ENCODE results near the gene CNRIP1.
A peak's percentile ranks its signal among the peaks of the same experiment; 100 is the strongest.

Gene CNRIP1

DNA sequence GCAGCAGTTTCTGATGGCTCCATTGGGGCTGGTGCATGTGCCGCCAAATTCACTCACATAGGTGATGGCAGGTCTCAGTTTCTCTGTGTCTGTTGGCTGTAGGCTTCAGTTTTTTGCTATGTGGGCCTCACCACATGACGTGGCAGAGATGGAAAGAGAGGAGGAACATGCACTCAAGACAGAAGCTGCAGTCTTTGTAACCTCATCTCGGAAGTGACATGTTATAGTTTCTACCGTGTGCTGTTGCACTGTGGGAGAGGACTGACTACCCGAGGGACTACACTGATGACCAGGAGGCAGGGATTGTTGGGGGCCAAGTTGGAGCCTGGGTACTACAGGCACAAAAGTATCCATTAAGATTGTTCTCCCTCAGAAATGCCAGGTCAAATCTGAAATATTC lies 9.2 kb upstream of the CNRIP1 start:
- Histone ChIP-seq H3K36me3 (no peaks in the 10 kb centered on the region), H3K27me3 (no peaks in the 10 kb centered on the region), H3K27ac (no peak overlapping the region), H3K4me3 (ENCODE audit: low read depth in 1 of 2, low read length in 1 of 2) (no peak overlapping the region), H3K9me3 (no peaks in the 10 kb centered on the region), H3K4me1 (ENCODE audit: control insufficient read depth in 1 of 2, insufficient read depth in 1 of 2, low read depth in 1 of 2, low read length in 1 of 2) (no peaks in the 10 kb centered on the region)
- TF ChIP-seq, protein P1, sequence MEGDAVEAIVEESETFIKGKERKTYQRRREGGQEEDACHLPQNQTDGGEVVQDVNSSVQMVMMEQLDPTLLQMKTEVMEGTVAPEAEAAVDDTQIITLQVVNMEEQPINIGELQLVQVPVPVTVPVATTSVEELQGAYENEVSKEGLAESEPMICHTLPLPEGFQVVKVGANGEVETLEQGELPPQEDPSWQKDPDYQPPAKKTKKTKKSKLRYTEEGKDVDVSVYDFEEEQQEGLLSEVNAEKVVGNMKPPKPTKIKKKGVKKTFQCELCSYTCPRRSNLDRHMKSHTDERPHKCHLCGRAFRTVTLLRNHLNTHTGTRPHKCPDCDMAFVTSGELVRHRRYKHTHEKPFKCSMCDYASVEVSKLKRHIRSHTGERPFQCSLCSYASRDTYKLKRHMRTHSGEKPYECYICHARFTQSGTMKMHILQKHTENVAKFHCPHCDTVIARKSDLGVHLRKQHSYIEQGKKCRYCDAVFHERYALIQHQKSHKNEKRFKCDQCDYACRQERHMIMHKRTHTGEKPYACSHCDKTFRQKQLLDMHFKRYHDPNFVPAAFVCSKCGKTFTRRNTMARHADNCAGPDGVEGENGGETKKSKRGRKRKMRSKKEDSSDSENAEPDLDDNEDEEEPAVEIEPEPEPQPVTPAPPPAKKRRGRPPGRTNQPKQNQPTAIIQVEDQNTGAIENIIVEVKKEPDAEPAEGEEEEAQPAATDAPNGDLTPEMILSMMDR (IDR thresholded peaks at IDR 0.05) = no peak

DNA sequence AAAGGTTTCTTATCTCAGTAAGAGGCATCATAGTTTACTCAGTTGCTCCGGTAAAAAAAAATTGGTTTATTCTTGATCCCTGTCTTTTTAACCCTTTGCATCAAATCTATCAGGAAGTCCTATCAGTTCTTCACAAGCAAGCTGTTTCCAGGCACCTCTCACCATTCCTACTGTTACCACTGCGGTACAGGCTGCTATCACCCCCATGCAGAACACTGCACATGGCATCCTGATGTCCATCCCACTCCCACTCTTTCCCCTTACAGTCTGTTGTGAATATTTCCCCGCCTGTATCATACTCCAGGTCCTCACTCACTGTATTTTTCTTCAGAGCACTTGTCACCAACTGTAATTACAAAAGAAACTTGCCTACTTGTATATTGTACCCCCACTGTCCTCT lies 5.3 kb upstream of the CNRIP1 start:
- Histone ChIP-seq H3K4me1 (ENCODE audit: control insufficient read depth in 1 of 2, insufficient read depth in 1 of 2, low read depth in 1 of 2, low read length in 1 of 2) (peaks cover 3 to 4% of the 10 kb centered on the region in 2 experiments), H3K36me3 (no peaks in the 10 kb centered on the region), H3K27me3 (peaks cover 24% of the 10 kb centered on the region), H3K9me3 (no peaks in the 10 kb centered on the region), H3K4me3 (ENCODE audit: low read depth in 1 of 2, low read length in 1 of 2) (no peak overlapping the region), H3K27ac (no peak overlapping the region)
- TF ChIP-seq, protein P1 (IDR thresholded peaks at IDR 0.05) = no peak

DNA sequence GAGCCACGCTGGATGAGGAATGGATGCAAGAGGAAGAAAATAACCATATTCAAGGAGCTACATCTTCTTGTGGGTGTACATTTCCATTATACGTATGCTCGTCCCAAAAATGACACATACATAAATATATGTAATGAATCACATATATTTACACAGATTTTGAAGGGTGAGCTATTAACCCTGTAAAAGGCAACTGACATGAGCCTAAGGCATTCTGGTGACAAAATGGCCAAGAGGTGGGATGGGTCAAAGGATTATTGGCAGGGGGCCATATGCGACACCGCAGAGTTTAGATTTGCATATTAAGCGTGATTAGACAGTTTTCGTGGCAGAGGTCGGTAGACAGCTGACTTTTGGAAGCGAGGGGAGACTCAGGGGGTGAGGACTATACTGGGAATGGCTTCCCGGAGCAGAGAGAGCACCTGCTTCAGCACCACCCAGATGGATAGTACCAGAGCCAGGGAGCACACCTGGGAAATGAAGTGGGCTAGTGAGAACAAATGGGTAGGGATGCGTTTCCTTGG lies 431 bp upstream of the CNRIP1 start:
- H3K27ac ChIP-seq = no peak overlapping the region
- H3K36me3 ChIP-seq = no peaks in the 10 kb centered on the region
- peaks cover 15 to 20% of the 10 kb centered on the region in 2 experiments for H3K4me1 ChIP-seq (ENCODE audit: control insufficient read depth in 1 of 2, insufficient read depth in 1 of 2, low read depth in 1 of 2, low read length in 1 of 2)
- H3K9me3 ChIP-seq = no peaks in the 10 kb centered on the region
- TF ChIP-seq, protein P1 (IDR thresholded peaks at IDR 0.05) = no peak
- H3K4me3 ChIP-seq (ENCODE audit: low read depth in 1 of 2, low read length in 1 of 2) = peak overlapping the region; percentile 51 to 72
- peaks cover 55% of the 10 kb centered on the region for H3K27me3 ChIP-seq

DNA sequence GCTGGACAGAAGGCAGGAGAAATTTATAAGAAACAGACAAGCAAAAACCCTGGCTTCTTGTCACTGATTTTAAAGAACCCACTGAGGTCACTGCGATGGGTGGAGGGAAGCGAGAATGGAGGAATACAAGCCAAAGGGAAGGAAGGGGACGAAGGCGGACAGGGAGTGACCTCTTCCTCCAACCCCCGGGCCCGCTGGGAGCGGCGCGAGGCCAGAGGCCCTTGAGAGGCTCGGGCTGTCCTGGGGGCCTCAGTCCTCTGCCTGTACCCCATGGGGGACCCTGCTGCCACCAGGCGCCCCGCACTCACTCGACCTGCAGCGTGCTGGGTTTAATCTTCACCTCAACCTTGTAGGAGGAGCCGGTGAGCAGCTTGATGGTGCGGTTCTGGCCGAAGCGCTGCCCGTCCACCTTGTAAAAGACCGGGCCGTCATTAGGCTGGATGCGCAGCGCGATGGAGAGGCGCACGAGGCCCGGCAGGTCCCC lies 793 bp downstream of the CNRIP1 start:
- H3K4me3 ChIP-seq (ENCODE audit: low read depth in 1 of 2, low read length in 1 of 2) = peak overlapping the region; percentile 51 to 72
- H3K9me3 ChIP-seq = no peaks in the 10 kb centered on the region
- no peaks in the 10 kb centered on the region for H3K36me3 ChIP-seq
- H3K4me1 ChIP-seq (ENCODE audit: control insufficient read depth in 1 of 2, insufficient read depth in 1 of 2, low read depth in 1 of 2, low read length in 1 of 2) = peaks cover 15 to 20% of the 10 kb centered on the region in 2 experiments
- no peak overlapping the region for H3K27ac ChIP-seq
- TF ChIP-seq, protein P1 (IDR thresholded peaks at IDR 0.05) = no peak
- H3K27me3 ChIP-seq = peaks cover 55% of the 10 kb centered on the region

DNA sequence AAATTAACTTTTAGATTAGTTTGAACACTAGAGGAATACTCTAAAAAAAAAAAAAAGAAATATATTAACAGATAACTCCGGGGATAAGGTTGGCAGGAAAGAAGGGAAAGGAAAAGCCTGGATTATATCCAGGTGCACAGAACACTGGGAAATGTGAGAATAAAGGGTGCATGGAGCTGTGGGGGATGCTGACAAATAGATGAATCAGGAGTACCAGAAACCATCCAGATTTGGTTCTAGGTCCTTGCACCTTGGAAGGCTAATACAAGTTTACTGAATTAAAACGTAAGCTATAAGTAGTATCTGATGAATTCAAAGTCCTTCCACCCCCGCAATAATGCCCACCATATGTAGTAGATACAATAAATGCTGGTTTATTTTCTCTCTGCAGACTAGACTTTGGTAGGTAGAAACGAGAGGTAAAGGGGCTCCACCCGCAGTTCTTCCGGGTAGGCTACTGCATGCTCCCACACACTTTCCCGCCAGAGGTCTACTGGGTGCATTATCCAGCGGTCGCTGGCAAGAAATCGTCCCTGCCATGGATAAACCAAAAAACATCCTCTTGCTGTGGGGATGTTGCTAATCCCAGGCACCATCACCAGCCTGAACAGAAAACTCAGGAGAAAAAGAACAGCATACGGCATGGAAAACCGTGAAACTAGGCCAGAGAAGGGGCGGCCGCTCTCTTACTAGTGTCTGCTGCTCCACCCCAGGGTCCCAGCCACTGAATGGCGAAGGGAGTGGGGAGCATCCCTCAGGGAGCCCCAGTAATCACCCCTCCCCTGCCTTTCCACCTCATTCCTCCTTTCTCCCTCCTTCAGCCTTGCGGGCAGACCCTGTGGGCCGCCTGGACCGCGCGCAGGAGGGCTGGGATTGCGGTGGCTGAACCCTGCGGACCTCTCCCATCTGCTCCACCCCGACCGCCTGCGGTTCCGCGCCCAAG lies 1.5 kb downstream of the CNRIP1 start:
- H3K27ac ChIP-seq = no peak overlapping the region
- no peaks in the 10 kb centered on the region for H3K36me3 ChIP-seq
- peaks cover 55% of the 10 kb centered on the region for H3K27me3 ChIP-seq
- peak overlapping the region; percentile 51 to 72 for H3K4me3 ChIP-seq (ENCODE audit: low read depth in 1 of 2, low read length in 1 of 2)
- TF ChIP-seq, protein P1 (IDR thresholded peaks at IDR 0.05) = no peak
- peaks cover 15 to 20% of the 10 kb centered on the region in 2 experiments for H3K4me1 ChIP-seq (ENCODE audit: control insufficient read depth in 1 of 2, insufficient read depth in 1 of 2, low read depth in 1 of 2, low read length in 1 of 2)
- no peaks in the 10 kb centered on the region for H3K9me3 ChIP-seq
